H7 (cell line): ENCODE data around the gene ANKH. TPM values are rescaled to one million over a fixed set of nuclear protein-coding genes. Genes with fewer than 3 reads are reported as not detected.
"Not testable (repeated sequence)": the region's sequence is repeated elsewhere in the genome, so short reads cannot be mapped to it uniquely, and the experiment has no call there.

Experiments used
- DNase-seq: peaks from one replicate; pipeline ENCODE4 v3.0.0; 2012
- H3K27me3 ChIP-seq: 2 replicates; pipeline ENCODE4 v1.6.0; 2011; ENCODE audit warnings: mild to moderate bottlenecking, low read length; ENCODE audit not compliant: control insufficient read depth, insufficient read depth
- H3K36me3 ChIP-seq: replicated peaks from 2 replicates; pipeline ENCODE4 v1.5.1; 2011; ENCODE audit warnings: low read length; ENCODE audit not compliant: control insufficient read depth, insufficient read depth
- H3K4me3 ChIP-seq: 2 replicates; pipeline ENCODE4 v1.5.1; 2011; ENCODE audit warnings: low read depth, mild to moderate bottlenecking, control low read depth, low read length, moderate library complexity; ENCODE audit not compliant: insufficient read depth
- total RNA-seq: library from RNA; depleted of rRNA; stranded (reverse); fragments of >200 nt; shearing (Covaris generic); gene quantifications from 2 replicates; pipeline ENCODE4 v1.2.3, GENCODE V29; 2014

The ANKH gene
- total RNA-seq, 1 experiment from 2014 or later: 6.5 TPM

DNA sequence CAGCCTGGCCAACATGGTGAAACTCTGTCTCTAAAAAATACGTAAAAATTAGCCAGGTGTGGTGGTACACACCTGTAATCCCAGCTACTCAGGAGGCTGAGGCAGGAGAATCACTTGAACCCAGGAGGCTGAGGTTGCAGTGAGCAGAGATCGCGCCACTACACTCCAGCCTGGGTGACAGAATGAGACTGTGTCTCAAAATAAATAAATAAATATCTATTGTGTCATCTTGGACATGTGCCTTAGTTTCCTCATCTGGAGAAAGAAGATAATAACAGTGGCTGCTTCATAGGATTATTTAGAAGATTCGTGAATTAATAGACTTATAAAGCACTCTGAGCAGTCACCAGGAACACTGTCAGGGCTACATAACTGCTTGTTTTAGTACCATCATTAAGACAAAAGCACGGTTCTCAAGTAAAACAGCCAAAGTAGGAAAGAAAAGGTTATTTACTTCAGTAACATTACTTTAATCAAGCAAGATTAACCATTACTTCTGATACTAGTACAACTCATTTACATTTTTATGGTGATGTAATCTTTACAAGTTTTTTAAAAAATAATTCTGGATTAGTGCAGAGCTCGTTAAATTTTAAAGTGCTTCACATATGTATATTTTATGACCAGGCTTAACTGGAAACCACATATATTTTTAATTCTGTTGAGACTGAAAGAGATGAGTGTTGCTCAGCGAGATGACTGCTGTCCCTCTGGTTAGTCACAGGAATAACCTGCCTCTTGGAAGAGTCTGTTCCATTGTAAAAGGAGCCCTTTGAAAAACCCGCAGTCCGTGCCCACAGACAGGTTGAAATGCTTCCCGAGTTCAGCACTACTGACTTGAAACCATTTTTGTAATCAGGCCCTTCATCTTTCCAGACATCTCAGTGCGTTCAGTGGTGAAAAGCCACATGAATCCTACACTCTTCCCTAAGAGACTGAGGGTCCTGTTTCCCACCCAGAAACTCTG is 36.7 kb downstream of the ANKH start:
- Histone ChIP-seq H3K4me3 (no peak overlapping the region), H3K27me3 (no peaks in the 10 kb centered on the region), H3K36me3 (no peaks in the 10 kb centered on the region)
- peak; percentile 17 for DNase-seq

GRCh38 chr5:14834062-14834461 is 37.5 kb downstream of the ANKH start:
- H3K27me3 ChIP-seq: no peaks in the 10 kb centered on the region
- no peaks in the 10 kb centered on the region for H3K36me3 ChIP-seq
- H3K4me3 ChIP-seq: no peak overlapping the region
- no peak for DNase-seq

GRCh38 chr5:14831006-14831338 is 40.6 kb downstream of the ANKH start:
- Histone ChIP-seq H3K4me3 (no peak overlapping the region), H3K36me3 (no peaks in the 10 kb centered on the region), H3K27me3 (no peaks in the 10 kb centered on the region)
- no peak for DNase-seq

- DNase-seq: no peak
- H3K4me3 ChIP-seq: no peak overlapping the region
- no peaks in the 10 kb centered on the region for H3K36me3 ChIP-seq
- H3K27me3 ChIP-seq: no peaks in the 10 kb centered on the region
Measured at GRCh38 chr5:14830210-14831005, 41.2 kb downstream of the ANKH start.

DNA sequence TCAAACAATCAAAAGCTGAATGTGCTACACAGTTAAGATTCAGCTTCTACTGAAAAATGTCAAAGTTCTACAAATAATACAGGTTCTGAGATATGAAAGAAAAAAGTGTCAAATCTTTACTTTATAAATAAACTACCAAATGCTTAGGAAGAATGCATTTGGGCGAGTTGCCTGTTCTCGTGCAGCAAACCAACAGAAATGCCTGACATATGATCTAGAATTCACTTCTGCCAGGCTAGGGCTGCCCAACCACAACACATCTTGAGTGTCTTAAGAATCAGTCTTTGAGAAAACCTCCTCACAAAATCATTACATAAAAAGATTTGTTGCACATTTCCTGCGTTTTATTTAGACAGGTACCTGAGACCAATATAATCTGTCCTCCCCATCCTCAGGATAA is 42.2 kb downstream of the ANKH start:
- DNase-seq: no peak
- Histone ChIP-seq H3K36me3 (no peaks in the 10 kb centered on the region), H3K27me3 (no peaks in the 10 kb centered on the region)

GRCh38 chr5:14826714-14827113 is 44.9 kb downstream of the ANKH start:
- DNase-seq: no peak
- no peaks in the 10 kb centered on the region for H3K36me3 ChIP-seq
- no peak overlapping the region for H3K4me3 ChIP-seq
- H3K27me3 ChIP-seq: no peaks in the 10 kb centered on the region

More for the DNA sequence above, 42.2 kb downstream of the ANKH start:
- no peak overlapping the region for H3K4me3 ChIP-seq

GRCh38 chr5:14825977-14826376 is 45.6 kb downstream of the ANKH start:
- Histone ChIP-seq H3K36me3 (no peaks in the 10 kb centered on the region), H3K27me3 (no peaks in the 10 kb centered on the region), H3K4me3 (no peak overlapping the region)
- no peak for DNase-seq

- no peaks in the 10 kb centered on the region for H3K36me3 ChIP-seq
- H3K27me3 ChIP-seq: no peaks in the 10 kb centered on the region
- H3K4me3 ChIP-seq: no peak overlapping the region
- DNase-seq: no peak
Measured at GRCh38 chr5:14824499-14824898, 47.1 kb downstream of the ANKH start.

DNA sequence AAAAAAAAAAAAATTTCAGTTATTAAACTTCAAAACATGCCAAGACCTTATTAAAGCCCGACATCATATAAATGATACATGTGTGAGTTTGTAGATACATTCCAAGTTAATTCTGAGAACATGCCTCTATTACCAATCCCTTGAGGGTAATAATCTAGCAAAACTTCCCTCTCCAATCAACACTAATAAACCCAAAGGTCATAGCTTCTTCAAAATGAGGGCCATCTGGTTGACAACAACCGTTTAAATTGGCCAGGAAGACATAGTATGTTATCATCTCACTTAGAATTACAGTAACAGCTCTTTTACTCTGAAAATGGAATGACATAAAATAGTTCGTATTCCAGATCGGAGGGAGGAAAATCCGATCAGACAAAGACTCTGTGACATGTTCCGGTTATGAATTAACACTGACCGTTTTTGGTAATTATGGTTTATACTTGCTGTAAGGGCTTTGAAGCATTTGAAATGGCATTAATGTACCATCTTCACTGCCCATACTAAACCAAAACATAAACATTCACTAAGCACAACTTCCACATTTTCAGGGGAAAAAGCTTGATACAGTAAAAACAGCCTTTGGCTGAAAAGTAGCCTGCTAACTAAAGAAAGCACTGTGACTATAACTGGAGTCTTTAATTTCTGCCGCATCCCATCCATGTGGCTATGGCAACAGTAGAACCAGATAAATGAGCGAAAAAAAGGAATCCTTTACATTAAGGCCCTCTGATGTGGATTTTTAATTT is 50.3 kb downstream of the ANKH start:
- no peak for DNase-seq
- H3K4me3 ChIP-seq: no peak overlapping the region
- H3K36me3 ChIP-seq: no peaks in the 10 kb centered on the region
- H3K27me3 ChIP-seq: no peaks in the 10 kb centered on the region

DNA sequence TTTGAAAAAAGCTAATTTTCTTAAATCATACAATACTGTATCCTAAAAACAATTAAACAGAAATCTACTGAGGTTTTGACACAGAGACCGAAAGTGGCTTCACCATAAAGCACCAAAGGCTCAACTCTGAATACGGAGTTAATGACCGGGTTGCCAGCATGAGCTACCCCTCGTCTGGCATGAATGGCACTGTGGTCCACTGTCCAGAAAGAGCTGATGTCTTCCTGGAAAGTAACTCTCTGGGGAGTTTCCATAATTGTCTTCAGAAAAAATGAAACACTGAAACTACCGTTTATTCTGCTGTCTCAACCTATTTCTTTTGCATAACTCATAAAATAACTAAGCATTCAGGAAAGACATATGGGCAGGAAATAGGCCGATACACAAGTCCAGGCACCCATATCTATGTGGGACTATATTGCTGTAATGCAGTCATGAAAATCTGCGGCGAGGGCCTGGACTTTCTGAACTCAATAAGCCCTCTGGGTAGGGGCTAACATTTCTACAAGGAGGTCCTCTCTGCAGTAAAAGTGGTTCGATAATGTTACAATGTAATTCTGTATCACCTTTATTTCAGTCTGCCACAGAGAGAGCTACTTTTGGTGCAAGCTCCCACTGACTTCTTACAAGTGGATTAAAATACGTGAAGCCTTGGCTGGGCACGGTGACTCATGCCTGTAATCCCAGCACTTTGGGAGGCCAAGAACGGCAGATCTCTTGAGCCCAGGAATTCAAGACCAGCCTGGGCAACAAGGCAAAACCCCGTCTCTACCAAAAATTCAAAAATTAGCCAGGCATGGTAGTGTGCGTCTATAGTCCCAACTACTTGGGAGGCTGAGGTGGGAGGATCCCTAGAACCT is 52.4 kb downstream of the ANKH start:
- no peak overlapping the region for H3K4me3 ChIP-seq
- no peaks in the 10 kb centered on the region for H3K27me3 ChIP-seq
- no peak for DNase-seq
- H3K36me3 ChIP-seq: no peaks in the 10 kb centered on the region

DNA sequence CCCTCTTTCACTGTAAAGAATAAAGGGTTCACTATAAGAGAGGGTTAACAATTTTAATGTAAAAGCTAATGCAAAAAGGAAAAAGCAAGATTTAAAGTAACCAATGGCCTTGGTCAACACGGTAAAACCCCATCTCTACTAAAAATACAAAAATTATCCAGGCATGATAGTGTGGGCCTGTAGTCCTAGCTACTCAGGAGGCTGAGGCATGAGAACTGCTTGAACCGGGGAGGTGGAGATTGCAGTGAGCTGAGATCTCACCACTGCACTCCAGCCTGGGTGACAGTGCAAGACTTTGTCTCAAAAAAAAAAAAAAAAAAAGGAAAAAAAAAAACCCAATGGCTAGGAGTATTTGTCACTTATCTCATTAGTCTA is 53.8 kb downstream of the ANKH start:
- not testable (repeated sequence) for H3K36me3 ChIP-seq, H3K4me3 ChIP-seq

DNA sequence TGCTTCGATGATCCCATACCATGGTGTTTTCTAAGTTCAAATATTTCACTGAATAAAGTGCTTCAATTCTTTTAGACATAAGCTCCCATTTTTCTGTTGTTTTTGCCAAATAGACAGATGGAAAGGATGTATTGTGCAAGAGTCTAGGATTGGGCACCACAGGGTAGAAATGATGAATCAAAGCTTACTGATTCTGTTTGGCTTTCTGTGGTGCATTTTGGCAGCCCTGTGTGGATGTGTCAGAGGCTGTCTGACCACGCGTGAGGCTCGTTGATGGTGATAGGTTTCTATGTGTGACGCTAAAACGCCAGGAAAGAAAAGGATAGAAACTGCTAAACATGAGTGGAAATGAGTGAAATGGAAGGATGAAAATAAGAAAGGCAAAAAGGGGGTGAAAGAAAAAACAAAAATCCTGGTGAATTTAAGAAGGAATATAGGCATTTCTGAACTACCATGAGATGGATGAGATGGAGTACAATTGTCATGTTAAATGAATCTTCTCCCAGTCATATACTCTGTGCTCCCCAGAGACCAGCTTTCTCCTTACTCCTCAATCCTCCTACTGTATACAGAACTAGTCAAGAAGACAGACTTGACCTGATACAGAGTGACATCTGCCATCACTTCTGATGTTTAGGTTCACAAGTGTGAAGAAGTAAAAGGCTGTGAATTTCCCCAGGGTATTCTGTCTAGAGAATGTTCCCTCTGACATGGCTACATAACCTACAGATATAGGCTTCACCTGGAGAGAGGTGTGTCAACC is 54.4 kb downstream of the ANKH start:
- Histone ChIP-seq H3K4me3 (no peak overlapping the region), H3K27me3 (no peaks in the 10 kb centered on the region), H3K36me3 (no peaks in the 10 kb centered on the region)
- DNase-seq: no peak

More for the DNA sequence above, 53.8 kb downstream of the ANKH start:
- not testable (repeated sequence) for DNase-seq, H3K27me3 ChIP-seq

DNA sequence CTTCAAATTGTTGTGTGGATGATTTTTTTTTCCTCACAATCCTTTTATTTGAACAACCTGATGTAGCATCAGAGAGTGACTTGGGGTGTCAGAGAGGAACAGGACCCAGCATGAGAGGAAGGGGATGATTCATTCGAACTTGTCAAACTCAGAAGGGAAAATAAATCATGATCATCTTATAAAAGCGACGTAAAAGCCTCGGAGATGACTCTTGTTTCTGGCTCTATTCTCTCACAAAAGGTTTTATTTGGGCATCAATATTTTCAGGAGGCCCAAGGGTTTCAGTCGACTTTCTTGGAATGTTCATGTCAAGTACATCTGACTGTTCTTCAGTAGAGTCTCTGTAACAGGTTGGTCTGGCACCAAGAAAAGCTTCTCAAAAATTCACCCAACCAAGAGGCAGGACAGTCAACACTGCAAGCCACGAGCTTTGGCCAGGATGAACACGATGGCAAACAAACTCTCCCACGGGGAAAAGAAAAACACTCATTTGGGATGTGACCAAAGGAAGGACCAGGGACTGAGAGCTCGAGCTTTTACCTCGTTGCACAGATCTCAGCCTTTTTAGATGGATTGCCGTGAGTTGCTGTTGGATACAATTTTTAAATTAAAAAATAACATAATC is 55.1 kb downstream of the ANKH start:
- no peak for DNase-seq
- Histone ChIP-seq H3K4me3 (no peak overlapping the region), H3K27me3 (no peaks in the 10 kb centered on the region), H3K36me3 (no peaks in the 10 kb centered on the region)
